HepG2 (cell line): Measurements from ENCODE around the gene NME4. TPM values are rescaled to one million over a fixed set of nuclear protein-coding genes. Genes with fewer than 3 reads are reported as not detected.
A peak's percentile ranks its signal among the peaks of the same experiment; 100 is the strongest.
"Not testable (repeated sequence)": the region's sequence is repeated elsewhere in the genome, so short reads cannot be mapped to it uniquely, and the experiment has no call there.

Source experiments
- ATAC-seq: fragments of 200-7000 bp; cut with Tn5 transposase; 3 replicates; pipeline ENCODE4 v1.9.1; 2020; ENCODE audit warnings: mild to moderate bottlenecking, moderate library complexity
- BruUV-seq: library from RNA; stranded (reverse); fragments of 400-500 nt; replicated peaks from 2 replicates; lab custom pipeline; 2021; lab: Mats Ljungman, UMichigan
- CTCF ChIA-PET: fragments of 300-600 bp; formaldehyde crosslinking; extraction: SDS; loops from one replicate; lab custom pipeline; 2021; ENCODE audit warnings: low total read pairs, inconsistent platforms, low intra/inter-chr PET ratio; lab: Yijun Ruan, JAX
- POLR2A ChIA-PET: fragments of 350-600 bp; sonication (Branson Sonifier 250); formaldehyde crosslinking; loops from one replicate; lab custom pipeline; 2020; ENCODE audit warnings: antibody characterized with exemption, inconsistent platforms; lab: Yijun Ruan, JAX
- DNase-seq: peaks from one replicate; pipeline ENCODE4 v3.0.0-alpha.2; 2015; ENCODE audit warnings: low spot score
- FAIRE-seq: peaks from 3 replicates; lab custom pipeline; 2011; peaks lifted over from hg19 to GRCh38; lab: Jason Lieb, UNC
- H2AFZ ChIP-seq: one replicate; pipeline ENCODE4 v1.6.1; 2011; ENCODE audit warnings: low read length, inconsistent platforms
- H3K27ac ChIP-seq: fragments of 300-600 bp; 3 replicates; pipeline ENCODE4 v1.8.0; 2011; ENCODE audit warnings: mixed run types, mild to moderate bottlenecking, mixed read lengths, low read length, inconsistent platforms; ENCODE audit not compliant: insufficient read depth; ENCODE audit errors: extremely low read length
- H3K27me3 ChIP-seq, 2 experiments: fragments of 200-600 bp in 1 of 2; 2 replicates in 1 of 2; 3 replicates in 1 of 2; pipeline versions ENCODE4 v1.6.0 to v1.8.0; 2011; ENCODE audit warnings: low read length in 2 of 2, mild to moderate bottlenecking in 2 of 2, moderate library complexity in 2 of 2, inconsistent platforms in 1 of 2; ENCODE audit not compliant: insufficient read depth in 2 of 2, control insufficient read depth in 1 of 2
- H3K36me3 ChIP-seq, 2 experiments: fragments of 200-600 bp in 1 of 2; replicated peaks in 1 of 2; 2 replicates in 1 of 2; 3 replicates in 1 of 2; pipeline versions ENCODE4 v1.5.1 to v1.8.0; 2011; ENCODE audit warnings: low read length in 2 of 2, inconsistent platforms in 1 of 2; ENCODE audit not compliant: insufficient read depth in 2 of 2, control insufficient read depth in 1 of 2
- H3K4me1 ChIP-seq: 2 replicates; pipeline ENCODE4 v1.5.1; 2012; ENCODE audit warnings: low read length, inconsistent platforms; ENCODE audit not compliant: insufficient read depth
- H3K4me2 ChIP-seq: 2 replicates; pipeline ENCODE4 v1.6.0; 2011; ENCODE audit warnings: low read depth, low read length, inconsistent platforms
- H3K4me3 ChIP-seq, 3 experiments: fragments of 200-600 bp in 1 of 3; sonication (generic), shearing (Covaris generic) in 1 of 3; replicated peaks in 1 of 3; 2 replicates each; pipeline ENCODE4 v1.5.1; 2011 to 2016; ENCODE audit warnings: low read length in 3 of 3, inconsistent platforms in 2 of 3, low read depth in 2 of 3, mild to moderate bottlenecking in 2 of 3, control low read depth in 1 of 3, mixed read lengths in 1 of 3; ENCODE audit not compliant: insufficient read depth in 1 of 3
- H3K79me2 ChIP-seq: one replicate; pipeline ENCODE4 v1.6.1; 2011; ENCODE audit warnings: low read length, inconsistent platforms; ENCODE audit not compliant: insufficient read depth
- H3K9ac ChIP-seq: 2 replicates; pipeline ENCODE4 v1.6.0; 2011; ENCODE audit warnings: mild to moderate bottlenecking, low read depth, low read length, inconsistent platforms; ENCODE audit not compliant: insufficient read depth
- H3K9me3 ChIP-seq: 2 replicates; pipeline ENCODE4 v1.5.1; 2012; ENCODE audit warnings: mild to moderate bottlenecking, low read length
- H4K20me1 ChIP-seq: 2 replicates; pipeline ENCODE4 v1.6.0; 2011; ENCODE audit warnings: inconsistent platforms, mild to moderate bottlenecking, low read length, moderate library complexity; ENCODE audit not compliant: insufficient read depth
- STAG1 ChIP-seq: sonication (generic); formaldehyde crosslinking; IDR thresholded peaks from 2 replicates; pipeline ENCODE4 v1.4.0; 2020; ENCODE audit warnings: missing genetic modification reagents
- ZNF382 ChIP-seq: sonication (generic); formaldehyde crosslinking; IDR thresholded peaks from 2 replicates; pipeline ENCODE4 v1.5.0; 2020; ENCODE audit warnings: missing genetic modification reagents, mild to moderate bottlenecking, borderline replicate concordance
- ZNF496 ChIP-seq: sonication (generic); formaldehyde crosslinking; IDR thresholded peaks from 2 replicates; pipeline ENCODE4 v1.8.1; 2023; ENCODE audit warnings: mild to moderate bottlenecking, moderate library complexity, missing genetic modification reagents; ENCODE audit not compliant: insufficient replicate concordance
- WGBS: methylation state at CpG from one replicate; pipeline ENCODE4 v1.1.6; 2017; ENCODE audit warnings: low lambda C conversion rate; 5-methylcytosine and 5-hydroxymethylcytosine counted together
- in situ Hi-C: cut with HindIII; loops from 2 replicates; pipeline ENCODE4 v1.10.0; 2017; ENCODE audit warnings: low pct_unique_long_range_greater_than_20kb; ENCODE audit not compliant: extremely low pct_ligation_motif_present
- intact Hi-C: fragments of 100-400 bp; cut with micrococcal nuclease; formaldehyde crosslinking; loops from one replicate; pipeline ENCODE4 v1.10.0; 2022; ENCODE audit not compliant: unreplicated experiment
- polyA plus RNA-seq, 8 experiments: library from polyadenylated mRNA; depleted of rRNA in 3 of 8; stranded (reverse) in 7 of 8; unstranded in 1 of 8; fragments of >200 nt; fragmentation: Illumina TruSeq in 4 of 8; extraction: Trizol in 4 of 8; gene quantifications; 2 replicates each; pipeline versions ENCODE4 v1.2.1 to v1.2.3, GENCODE V29; 2011 to 2016; ENCODE audit warnings: low read depth in 4 of 8, missing spikeins in 1 of 8, mixed read lengths in 1 of 8; ENCODE audit not compliant: insufficient read depth in 1 of 8
- total RNA-seq, 5 experiments: library from RNA; depleted of rRNA; stranded (reverse); fragments of >200 nt; fragmentation: Illumina TruSeq; extraction: Trizol; gene quantifications; 2 replicates each; pipeline ENCODE4 v1.2.3, GENCODE V29; 2016; ENCODE audit warnings: low read depth in 1 of 5
- TF ChIP-seq, protein P1 (sequence below): sonication (generic); formaldehyde crosslinking; IDR thresholded peaks from 2 replicates; pipeline ENCODE4 v1.4.0; 2020; ENCODE audit warnings: missing genetic modification reagents, mild to moderate bottlenecking, borderline replicate concordance
- TF ChIP-seq, protein P2 (sequence below): sonication (generic); formaldehyde crosslinking; IDR thresholded peaks from 2 replicates; pipeline ENCODE4 v1.5.0; 2020; ENCODE audit warnings: mild to moderate bottlenecking, missing genetic modification reagents, moderate library complexity

The NME4 gene
- total and polyA plus RNA-seq, 2 of the 13 experiments (the other 11 are each of a cell fraction or from before 2014, with no cell fraction given) = 121 to 263 TPM

DNA sequence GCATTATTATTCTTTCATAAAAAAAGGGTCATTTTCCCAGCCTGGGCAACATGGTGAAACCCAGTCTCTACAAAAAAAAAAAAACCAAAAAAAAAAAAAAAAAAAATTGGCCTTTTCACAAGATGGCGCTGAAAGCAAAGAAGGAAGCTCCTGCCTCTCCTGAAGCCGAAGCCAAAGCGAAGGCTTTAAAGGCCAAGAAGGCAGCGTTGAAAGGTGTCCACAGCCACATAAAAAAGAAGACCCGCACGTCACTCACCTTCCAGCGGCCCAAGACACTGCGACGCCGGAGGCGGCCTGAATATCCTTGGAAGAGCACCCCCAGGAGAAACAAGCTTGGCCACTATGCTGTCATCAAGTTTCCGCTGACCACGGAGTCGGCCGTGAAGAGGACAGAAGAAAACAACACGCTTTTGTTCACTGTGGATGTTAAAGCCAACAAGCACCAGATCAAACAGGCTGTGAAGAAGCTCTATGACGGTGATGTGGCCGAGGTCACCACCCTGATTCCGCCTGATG, 10.3 kb upstream of the NME4 start:
- POLR2A ChIA-PET = no interaction called here
- Histone ChIP-seq H2AFZ (no peak overlapping the region), H3K4me2 (no peak overlapping the region)

DNA sequence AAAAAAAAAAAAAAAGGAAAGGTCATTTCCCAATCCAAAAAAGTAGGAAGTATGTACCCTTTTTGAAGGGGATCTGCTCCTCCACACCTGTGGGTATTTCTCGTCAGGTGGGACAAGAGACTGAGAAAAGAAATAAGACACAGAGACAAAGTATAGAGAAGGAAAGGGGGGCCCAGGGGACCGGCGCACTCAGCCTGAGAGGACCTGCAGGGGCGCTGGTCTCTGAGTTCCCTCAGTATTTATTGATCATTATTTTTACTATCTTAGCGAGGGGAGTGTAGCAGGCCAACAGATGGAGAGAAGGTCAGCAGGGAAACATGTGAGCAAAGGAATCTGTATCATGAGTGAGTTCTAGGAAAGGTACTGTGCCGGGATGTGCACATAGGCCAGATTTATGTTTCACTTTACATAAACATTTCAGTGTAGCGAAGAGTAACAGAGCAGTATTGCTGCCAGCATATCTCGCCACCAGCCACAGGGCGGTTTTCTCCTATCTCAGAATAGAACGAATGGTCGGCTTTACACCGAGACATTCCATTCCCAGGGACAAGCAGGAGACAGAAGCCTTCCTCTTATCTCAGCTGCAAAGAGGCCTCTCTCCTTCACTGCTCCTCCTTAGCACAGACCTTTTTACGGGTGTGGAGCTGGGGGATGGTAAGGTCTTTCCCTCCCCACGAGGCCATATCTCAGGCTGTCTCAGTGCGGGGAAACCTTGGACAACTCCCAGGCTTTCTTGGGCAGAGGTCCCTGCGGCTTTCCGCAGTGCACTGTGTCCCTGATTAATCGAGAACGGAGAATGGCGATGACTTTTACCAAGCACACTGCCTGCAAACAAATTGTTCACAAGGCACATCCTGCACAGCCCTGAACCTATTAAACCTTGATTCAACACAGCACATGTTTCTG, 9.0 kb upstream of the NME4 start:
- H3K9me3 ChIP-seq, H3K4me2 ChIP-seq, H2AFZ ChIP-seq, H3K36me3 ChIP-seq, DNase-seq, H3K4me3 ChIP-seq, H3K27ac ChIP-seq, H3K79me2 ChIP-seq, intact Hi-C loops, in situ Hi-C loops, H4K20me1 ChIP-seq, ATAC-seq, BruUV-seq, H3K9ac ChIP-seq, CTCF ChIA-PET, H3K27me3 ChIP-seq, FAIRE-seq, POLR2A ChIA-PET: not testable (repeated sequence)
- peaks cover 14% of the 10 kb centered on the region for H3K4me1 ChIP-seq
- WGBS = 83% methylated on average over 17 of the region's 20 CpGs

More for the DNA sequence above, 10.3 kb upstream of the NME4 start:
- Histone ChIP-seq H3K9ac (no peak overlapping the region), H3K36me3 (no peaks in the 10 kb centered on the region), H3K4me3 (no peak overlapping the region), H3K27ac (no peak overlapping the region), H3K27me3 (no peaks in the 10 kb centered on the region), H3K79me2 (no peaks in the 10 kb centered on the region), H4K20me1 (no peaks in the 10 kb centered on the region), H3K4me1 (peaks cover 21% of the 10 kb centered on the region), H3K9me3 (no peaks in the 10 kb centered on the region)
- in situ Hi-C loops (no loop called here), intact Hi-C loops (no loop called here)
- BruUV-seq = no TSS peak
- no peak for FAIRE-seq
- CTCF ChIA-PET = no interaction called here
- DNase-seq = no peak
- ATAC-seq = no peak
- TF ChIP-seq, protein P1, sequence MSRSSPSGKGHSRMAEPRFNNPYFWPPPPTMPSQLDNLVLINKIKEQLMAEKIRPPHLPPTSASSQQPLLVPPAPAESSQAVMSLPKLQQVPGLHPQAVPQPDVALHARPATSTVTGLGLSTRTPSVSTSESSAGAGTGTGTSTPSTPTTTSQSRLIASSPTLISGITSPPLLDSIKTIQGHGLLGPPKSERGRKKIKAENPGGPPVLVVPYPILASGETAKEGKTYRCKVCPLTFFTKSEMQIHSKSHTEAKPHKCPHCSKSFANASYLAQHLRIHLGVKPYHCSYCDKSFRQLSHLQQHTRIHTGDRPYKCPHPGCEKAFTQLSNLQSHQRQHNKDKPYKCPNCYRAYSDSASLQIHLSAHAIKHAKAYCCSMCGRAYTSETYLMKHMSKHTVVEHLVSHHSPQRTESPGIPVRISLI (CRISPR knock-in tag) = peak; percentile 87
- TF ChIP-seq, protein P2, sequence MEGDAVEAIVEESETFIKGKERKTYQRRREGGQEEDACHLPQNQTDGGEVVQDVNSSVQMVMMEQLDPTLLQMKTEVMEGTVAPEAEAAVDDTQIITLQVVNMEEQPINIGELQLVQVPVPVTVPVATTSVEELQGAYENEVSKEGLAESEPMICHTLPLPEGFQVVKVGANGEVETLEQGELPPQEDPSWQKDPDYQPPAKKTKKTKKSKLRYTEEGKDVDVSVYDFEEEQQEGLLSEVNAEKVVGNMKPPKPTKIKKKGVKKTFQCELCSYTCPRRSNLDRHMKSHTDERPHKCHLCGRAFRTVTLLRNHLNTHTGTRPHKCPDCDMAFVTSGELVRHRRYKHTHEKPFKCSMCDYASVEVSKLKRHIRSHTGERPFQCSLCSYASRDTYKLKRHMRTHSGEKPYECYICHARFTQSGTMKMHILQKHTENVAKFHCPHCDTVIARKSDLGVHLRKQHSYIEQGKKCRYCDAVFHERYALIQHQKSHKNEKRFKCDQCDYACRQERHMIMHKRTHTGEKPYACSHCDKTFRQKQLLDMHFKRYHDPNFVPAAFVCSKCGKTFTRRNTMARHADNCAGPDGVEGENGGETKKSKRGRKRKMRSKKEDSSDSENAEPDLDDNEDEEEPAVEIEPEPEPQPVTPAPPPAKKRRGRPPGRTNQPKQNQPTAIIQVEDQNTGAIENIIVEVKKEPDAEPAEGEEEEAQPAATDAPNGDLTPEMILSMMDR (CRISPR knock-in tag) = peak; percentile 22; the same call in 1 of the 2 replicates
- TF ChIP-seq ZNF382 (no peak), ZNF496 (CRISPR knock-in tag) (no peak), STAG1 (CRISPR knock-in tag) (peak; percentile 30)
- TF ChIP-seq, all 625 proteins: peak for 3
- 95% methylated on average over 19 of the region's 19 CpGs for WGBS
